Stomach (tissue), 4 donors: Measurements from ENCODE around the gene COL25A1.

Source experiments
- CTCF ChIP-seq, 7 experiments: fragments of 450-650 bp in 4 of 7; fragments of 200-600 bp in 3 of 7; sonication (generic) in 3 of 7; IDR thresholded peaks; one replicate each; pipeline ENCODE4 v1.5.1; 2016 to 2019; ENCODE audit warnings: antibody characterized with exemption in 7 of 7, control low read depth in 2 of 7, mild to moderate bottlenecking in 1 of 7
- POLR2A ChIP-seq, 4 donors: fragments of 450-650 bp; IDR thresholded peaks; one replicate each; pipeline ENCODE4 v1.6.1; 2016; ENCODE audit warnings: antibody characterized with exemption in 4 of 4, control low read depth in 2 of 4, mild to moderate bottlenecking in 1 of 4, moderate library complexity in 1 of 4

GRCh38 chr4:108891896-108892590, 410.4 kb downstream of the COL25A1 start:
- TF ChIP-seq POLR2A (IDR thresholded peaks at IDR 0.05): no peak
- no peak for TF ChIP-seq CTCF (IDR thresholded peaks at IDR 0.05)
